Dendritic cell treated with granulocyte-macrophage colony-stimulating factor and Interleukin-4, amounts not matched to agents 40 ng/mL and 50 ng/mL, for 4 days (primary cell): ENCODE data around the gene SLC27A6.
"Not testable (repeated sequence)": the region's sequence is repeated elsewhere in the genome, so short reads cannot be mapped to it uniquely, and the experiment has no call there.

Experiments used
- H3K27ac Mint-ChIP-seq: one replicate; pipeline ENCODE4 v1.8.0; 2022; ENCODE audit warnings: mild to moderate bottlenecking, mixed read lengths
- H3K27me3 Mint-ChIP-seq: one replicate; pipeline ENCODE4 v1.8.0; 2022; ENCODE audit warnings: mild to moderate bottlenecking, mixed read lengths
- H3K36me3 Mint-ChIP-seq: one replicate; pipeline ENCODE4 v1.8.0; 2022; ENCODE audit warnings: low read depth, mixed read lengths
- H3K4me1 Mint-ChIP-seq: one replicate; pipeline ENCODE4 v1.8.0; 2022; ENCODE audit warnings: low read depth, mixed read lengths
- H3K4me3 Mint-ChIP-seq: one replicate; pipeline ENCODE4 v1.8.0; 2022; ENCODE audit warnings: mild to moderate bottlenecking, moderate library complexity, mixed read lengths
- H3K9me3 Mint-ChIP-seq: one replicate; pipeline ENCODE4 v1.8.0; 2022; ENCODE audit warnings: mixed read lengths
- intact Hi-C: fragments of 100-400 bp; cut with micrococcal nuclease; formaldehyde crosslinking; loops from one replicate; pipeline ENCODE4 v1.15.0; 2022

SLC27A6 gene

GRCh38 chr5:129020683-129021082 is 55.4 kb downstream of the SLC27A6 start:
- Mint-ChIP-seq H3K27me3 (no peaks in the 10 kb centered on the region), H3K36me3 (no peaks in the 10 kb centered on the region), H3K4me3 (no peak overlapping the region), H3K4me1 (no peaks in the 10 kb centered on the region), H3K27ac (no peak overlapping the region), H3K9me3 (no peaks in the 10 kb centered on the region)
- intact Hi-C loops, result no loop called here

DNA sequence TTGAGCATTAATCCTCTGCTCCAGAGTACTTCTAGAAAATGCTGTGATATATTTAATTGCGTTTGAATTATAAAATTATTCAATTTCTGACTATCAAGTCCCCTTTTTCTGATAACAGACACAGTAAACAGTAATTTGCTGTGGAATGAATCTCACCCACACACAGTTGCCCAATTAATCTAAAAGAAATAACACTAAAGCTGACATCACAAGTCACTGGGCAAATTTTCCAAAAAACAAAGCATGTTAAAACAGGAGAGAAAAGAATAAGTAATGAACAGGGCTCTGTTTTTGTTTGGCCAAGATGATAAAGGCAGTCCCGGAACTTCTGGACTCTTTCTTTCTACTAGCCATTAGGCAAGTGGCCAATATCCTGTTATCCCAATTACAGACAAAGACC is 56.5 kb downstream of the SLC27A6 start:
- intact Hi-C loops, result no loop called here
- H3K27ac Mint-ChIP-seq, result no peak overlapping the region
- no peaks in the 10 kb centered on the region for H3K4me1 Mint-ChIP-seq
- no peaks in the 10 kb centered on the region for H3K27me3 Mint-ChIP-seq
- H3K4me3 Mint-ChIP-seq, result no peak overlapping the region
- no peaks in the 10 kb centered on the region for H3K36me3 Mint-ChIP-seq
- no peaks in the 10 kb centered on the region for H3K9me3 Mint-ChIP-seq

- intact Hi-C loops, result no loop called here
- H3K27me3 Mint-ChIP-seq, result no peaks in the 10 kb centered on the region
- H3K27ac Mint-ChIP-seq, result no peak overlapping the region
- H3K9me3 Mint-ChIP-seq, result no peaks in the 10 kb centered on the region
- no peaks in the 10 kb centered on the region for H3K36me3 Mint-ChIP-seq
- H3K4me3 Mint-ChIP-seq, result no peak overlapping the region
- H3K4me1 Mint-ChIP-seq, result no peaks in the 10 kb centered on the region
Measured at GRCh38 chr5:129022599-129022998, 57.3 kb downstream of the SLC27A6 start.

- intact Hi-C loops, result no loop called here
- H3K4me3 Mint-ChIP-seq, result no peak overlapping the region
- no peaks in the 10 kb centered on the region for H3K4me1 Mint-ChIP-seq
- no peaks in the 10 kb centered on the region for H3K36me3 Mint-ChIP-seq
- no peak overlapping the region for H3K27ac Mint-ChIP-seq
- no peaks in the 10 kb centered on the region for H3K9me3 Mint-ChIP-seq
- H3K27me3 Mint-ChIP-seq, result no peaks in the 10 kb centered on the region
Measured at GRCh38 chr5:129027260-129027659, 62.0 kb downstream of the SLC27A6 start.

DNA sequence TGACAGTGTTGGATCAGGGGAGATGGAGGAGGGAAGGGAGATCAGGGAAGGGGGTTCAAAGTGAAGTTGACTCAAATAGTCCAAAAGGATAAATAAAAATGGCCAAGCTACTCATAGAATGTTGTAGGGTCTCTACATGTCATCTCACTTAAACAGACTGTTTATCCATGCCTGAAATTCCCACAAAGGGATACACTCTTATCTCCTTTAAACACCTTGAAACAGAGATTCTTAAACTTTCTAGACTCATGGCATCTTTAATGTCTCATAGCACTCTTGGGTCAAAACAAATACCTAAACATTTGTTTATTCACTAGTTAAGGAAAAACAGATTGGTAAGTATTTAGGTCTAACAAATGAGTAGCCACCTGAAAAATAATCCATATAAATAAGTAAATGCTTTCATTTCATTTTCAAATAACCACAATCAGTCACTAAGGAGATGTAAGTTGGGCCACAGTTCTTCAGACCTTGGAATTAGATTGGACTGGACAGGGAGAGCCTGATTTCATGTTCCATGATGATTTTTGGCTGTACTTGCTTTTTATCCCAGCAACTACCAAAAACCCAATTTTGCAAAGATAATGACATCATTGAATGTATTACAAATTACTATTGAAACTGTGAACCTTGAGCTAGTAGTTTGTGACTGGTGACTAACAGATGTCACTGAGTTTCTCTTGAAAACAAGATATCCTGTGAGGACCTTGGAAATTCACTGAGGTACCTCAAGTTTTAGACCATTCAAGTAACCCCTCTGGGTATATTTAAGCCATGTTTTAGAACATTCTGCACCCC is 66.8 kb downstream of the SLC27A6 start:
- no peaks in the 10 kb centered on the region for H3K36me3 Mint-ChIP-seq
- intact Hi-C loops, result loop anchor here (1.0 kb wide), 1 partner anchor 9 kb away; no protein-coding TSS in a partner anchor

GRCh38 chr5:129036257-129036656 is 71.0 kb downstream of the SLC27A6 start:
- H3K9me3 Mint-ChIP-seq, intact Hi-C loops, H3K4me1 Mint-ChIP-seq, H3K36me3 Mint-ChIP-seq, H3K4me3 Mint-ChIP-seq, H3K27me3 Mint-ChIP-seq, H3K27ac Mint-ChIP-seq: not testable (repeated sequence)

More for the DNA sequence above, 66.8 kb downstream of the SLC27A6 start:
- no peaks in the 10 kb centered on the region for H3K27me3 Mint-ChIP-seq
- H3K4me1 Mint-ChIP-seq, result no peaks in the 10 kb centered on the region
- no peak overlapping the region for H3K4me3 Mint-ChIP-seq
- H3K27ac Mint-ChIP-seq, result no peak overlapping the region
- no peaks in the 10 kb centered on the region for H3K9me3 Mint-ChIP-seq

- Mint-ChIP-seq H3K27ac (no peak overlapping the region), H3K9me3 (peaks cover 49% of the 10 kb centered on the region), H3K4me3 (no peak overlapping the region), H3K27me3 (no peaks in the 10 kb centered on the region), H3K4me1 (no peaks in the 10 kb centered on the region), H3K36me3 (no peaks in the 10 kb centered on the region)
- intact Hi-C loops, result loop anchor here (1.0 kb wide), 1 partner anchor 9 kb away; no protein-coding TSS in a partner anchor
Measured at GRCh38 chr5:129041196-129041881, 76.1 kb downstream of the SLC27A6 start.

DNA sequence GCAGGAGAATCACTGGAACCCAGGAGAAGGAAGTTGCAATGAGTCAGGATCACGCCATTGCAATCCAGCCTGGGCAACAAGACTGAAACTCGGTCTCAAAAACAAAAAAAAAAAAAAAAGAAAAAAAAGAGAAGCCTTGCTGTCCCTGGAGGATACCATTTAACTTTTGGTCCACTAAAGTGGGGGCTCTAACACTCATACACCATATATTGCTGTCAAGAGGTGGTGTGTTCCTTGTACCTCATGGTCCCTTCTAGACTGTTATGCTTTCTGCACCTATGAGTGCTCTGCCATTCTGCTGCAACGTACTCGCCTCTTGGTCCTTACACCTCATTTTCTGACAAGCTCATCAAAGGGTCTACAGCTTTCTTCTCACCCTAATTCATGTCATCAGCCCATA is 77.0 kb downstream of the SLC27A6 start:
- H3K9me3 Mint-ChIP-seq, result peaks cover 50% of the 10 kb centered on the region
- no peak overlapping the region for H3K27ac Mint-ChIP-seq
- H3K27me3 Mint-ChIP-seq, result no peaks in the 10 kb centered on the region
- no peaks in the 10 kb centered on the region for H3K4me1 Mint-ChIP-seq
- H3K4me3 Mint-ChIP-seq, result no peak overlapping the region
- intact Hi-C loops, result no loop called here
- H3K36me3 Mint-ChIP-seq, result no peaks in the 10 kb centered on the region

- no peaks in the 10 kb centered on the region for H3K4me1 Mint-ChIP-seq
- no peak overlapping the region for H3K4me3 Mint-ChIP-seq
- peaks cover 50% of the 10 kb centered on the region for H3K9me3 Mint-ChIP-seq
- no peak overlapping the region for H3K27ac Mint-ChIP-seq
- H3K27me3 Mint-ChIP-seq, result no peaks in the 10 kb centered on the region
- H3K36me3 Mint-ChIP-seq, result no peaks in the 10 kb centered on the region
- intact Hi-C loops, result no loop called here
Measured at GRCh38 chr5:129043894-129044293, 78.6 kb downstream of the SLC27A6 start.

DNA sequence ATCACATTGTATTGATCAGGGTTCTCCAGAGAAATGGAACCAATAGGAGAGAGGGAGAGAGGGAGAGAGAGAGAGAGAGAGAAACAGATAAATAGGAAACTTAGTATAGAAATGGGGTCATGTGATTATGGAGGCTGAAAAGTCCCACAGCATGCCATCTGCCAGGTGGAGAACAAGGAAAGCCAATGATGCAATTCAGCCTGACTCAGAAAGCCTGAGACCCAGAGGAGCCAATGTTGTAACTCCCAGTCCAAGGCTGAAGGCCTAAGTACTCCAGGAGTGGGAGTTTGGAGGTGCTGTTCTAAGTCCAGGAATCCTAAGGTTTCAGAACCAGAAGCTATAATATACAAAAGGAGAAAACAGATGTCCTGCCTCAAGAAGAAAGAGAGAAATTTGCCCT is 80.9 kb downstream of the SLC27A6 start:
- H3K9me3 Mint-ChIP-seq, result peaks cover 50% of the 10 kb centered on the region
- no peaks in the 10 kb centered on the region for H3K36me3 Mint-ChIP-seq
- H3K27me3 Mint-ChIP-seq, result no peaks in the 10 kb centered on the region
- intact Hi-C loops, result no loop called here
- H3K4me3 Mint-ChIP-seq, result no peak overlapping the region
- H3K27ac Mint-ChIP-seq, result no peak overlapping the region
- no peaks in the 10 kb centered on the region for H3K4me1 Mint-ChIP-seq

- Mint-ChIP-seq H3K27me3 (no peaks in the 10 kb centered on the region), H3K4me3 (no peak overlapping the region), H3K27ac (no peak overlapping the region), H3K9me3 (peaks cover 29% of the 10 kb centered on the region), H3K4me1 (no peaks in the 10 kb centered on the region), H3K36me3 (no peaks in the 10 kb centered on the region)
- intact Hi-C loops, result no loop called here
Measured at GRCh38 chr5:129048509-129048908, 83.2 kb downstream of the SLC27A6 start.

DNA sequence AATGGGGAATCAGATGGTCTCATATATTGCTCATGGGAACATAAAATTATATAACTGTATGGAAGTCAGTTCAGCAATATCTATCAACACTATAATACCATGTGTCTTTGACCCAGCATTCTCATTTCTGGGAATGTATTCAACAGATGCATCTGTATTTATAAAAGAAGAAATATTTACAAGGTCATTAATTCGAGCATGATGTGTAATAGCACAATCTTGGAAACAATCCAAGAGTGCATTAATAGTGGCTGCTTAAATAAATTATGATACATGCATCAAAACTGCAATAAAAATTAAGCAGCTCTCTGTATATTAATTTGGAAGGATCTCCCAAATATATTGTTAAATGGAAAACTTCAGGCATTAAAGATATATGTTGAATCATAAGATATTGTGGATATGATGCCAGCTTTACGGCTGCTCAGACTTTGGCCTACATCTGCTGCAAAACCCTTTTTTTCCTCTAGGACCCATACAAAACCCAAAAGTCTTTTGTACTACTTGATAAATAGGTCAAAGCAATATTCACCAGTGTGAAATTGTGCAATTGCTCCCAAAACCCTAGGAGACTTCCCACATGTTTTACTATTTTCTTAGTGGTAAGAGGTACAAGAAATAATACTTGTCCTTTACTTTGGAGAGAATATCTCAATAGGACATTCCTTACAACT is 84.0 kb downstream of the SLC27A6 start:
- Mint-ChIP-seq H3K36me3 (no peaks in the 10 kb centered on the region), H3K27ac (no peak overlapping the region), H3K9me3 (peaks cover 21% of the 10 kb centered on the region), H3K4me1 (no peaks in the 10 kb centered on the region), H3K27me3 (no peaks in the 10 kb centered on the region), H3K4me3 (no peak overlapping the region)
- intact Hi-C loops, result no loop called here

GRCh38 chr5:129051283-129051682 is 86.0 kb downstream of the SLC27A6 start:
- H3K9me3 Mint-ChIP-seq, result peaks cover 1% of the 10 kb centered on the region
- intact Hi-C loops, result no loop called here
- no peak overlapping the region for H3K4me3 Mint-ChIP-seq
- no peak overlapping the region for H3K27ac Mint-ChIP-seq
- no peaks in the 10 kb centered on the region for H3K36me3 Mint-ChIP-seq
- no peaks in the 10 kb centered on the region for H3K4me1 Mint-ChIP-seq
- no peaks in the 10 kb centered on the region for H3K27me3 Mint-ChIP-seq

GRCh38 chr5:129053438-129053837 is 88.2 kb downstream of the SLC27A6 start:
- H3K27ac Mint-ChIP-seq, result no peak overlapping the region
- H3K4me3 Mint-ChIP-seq, result no peak overlapping the region
- H3K36me3 Mint-ChIP-seq, result no peaks in the 10 kb centered on the region
- peaks cover 19% of the 10 kb centered on the region for H3K9me3 Mint-ChIP-seq
- H3K27me3 Mint-ChIP-seq, result no peaks in the 10 kb centered on the region
- intact Hi-C loops, result no loop called here
- no peaks in the 10 kb centered on the region for H3K4me1 Mint-ChIP-seq
